NAMALWA (cell line): ENCODE results near the gene PITX3.

Source experiments
- DNase-seq: peaks from one replicate; pipeline ENCODE4 v3.0.0-alpha.2; 2015; ENCODE audit warnings: low spot score

The PITX3 gene

DNA sequence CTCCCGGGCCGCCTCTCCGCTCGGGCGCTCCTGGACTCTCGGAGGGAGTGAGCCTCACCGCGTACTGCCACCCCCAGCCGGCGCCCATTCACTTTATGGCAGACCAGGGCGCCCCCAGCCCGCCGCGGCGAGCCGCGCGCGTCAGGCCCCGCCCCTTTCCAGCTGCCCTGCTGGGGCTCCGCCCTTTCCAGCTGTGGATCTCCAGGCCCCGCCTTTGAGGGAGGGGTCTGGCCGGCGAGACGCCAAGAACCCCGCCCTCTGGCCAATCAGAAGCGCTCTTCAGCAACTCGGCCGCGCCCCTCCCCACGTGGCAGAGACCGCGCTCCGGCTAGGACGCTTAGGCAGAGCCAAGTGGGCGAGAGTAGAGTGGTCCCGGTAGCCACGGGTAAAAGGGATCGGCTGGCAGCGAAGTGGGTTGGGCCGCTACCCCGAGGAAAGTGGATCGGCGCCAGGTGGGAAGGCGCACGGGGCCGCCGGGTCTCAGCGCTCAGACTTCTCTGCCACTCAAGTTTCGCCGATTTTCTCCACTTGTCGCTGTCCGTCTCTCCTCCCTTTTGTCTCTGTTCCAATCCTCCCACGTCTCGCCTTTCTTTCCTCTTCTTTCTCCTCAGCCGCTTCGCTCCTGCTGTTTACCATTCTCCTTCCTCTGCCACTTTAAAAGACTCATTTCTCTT is at the start of gene PITX3:
Gene PITX3 (minus strand): TSS at position 69 of the 674 bp plus-strand sequence. CDS start 9,432 bp downstream, outside the sequence.
- peak; percentile 39 for DNase-seq

DNA sequence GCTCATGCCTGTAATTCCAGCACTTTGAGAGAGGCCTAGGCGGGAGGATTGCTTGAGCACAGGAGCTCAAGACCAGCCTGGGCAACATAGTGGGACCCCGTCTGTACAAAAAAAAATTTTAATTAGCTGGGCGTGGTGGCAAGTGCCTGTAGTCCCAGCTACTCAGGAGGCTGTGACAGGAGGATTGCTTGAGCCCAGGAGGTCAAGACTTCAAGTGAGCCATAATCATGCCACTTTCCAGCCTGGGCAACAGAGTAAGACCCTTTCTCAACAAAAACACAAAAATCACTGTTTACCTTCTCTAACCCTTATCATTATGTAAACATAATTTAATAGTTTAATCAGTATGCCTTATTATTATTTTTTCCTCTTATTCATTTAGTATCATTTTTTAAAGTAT is 48.5 kb upstream of the PITX3 start:
- no peak for DNase-seq

DNA sequence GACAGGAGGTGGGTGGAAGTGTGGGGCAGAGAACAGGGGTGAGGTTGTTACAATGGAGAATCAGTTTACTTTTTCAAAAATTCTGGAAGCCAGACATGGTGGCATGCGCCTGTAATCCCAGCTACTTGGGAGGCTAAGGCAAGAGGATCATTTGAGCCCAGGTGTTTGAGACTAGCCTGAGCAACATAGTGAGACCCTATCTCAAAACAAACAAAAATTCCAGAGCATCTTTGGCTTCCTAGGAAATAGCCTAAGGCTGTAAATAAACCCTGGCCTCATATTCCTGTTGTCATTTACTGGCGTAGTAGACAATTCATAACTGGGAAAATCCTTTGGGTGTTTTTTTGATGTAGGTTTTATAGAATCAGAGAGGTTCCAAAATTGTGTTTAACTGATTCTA is 48.0 kb upstream of the PITX3 start:
- no peak for DNase-seq

DNA sequence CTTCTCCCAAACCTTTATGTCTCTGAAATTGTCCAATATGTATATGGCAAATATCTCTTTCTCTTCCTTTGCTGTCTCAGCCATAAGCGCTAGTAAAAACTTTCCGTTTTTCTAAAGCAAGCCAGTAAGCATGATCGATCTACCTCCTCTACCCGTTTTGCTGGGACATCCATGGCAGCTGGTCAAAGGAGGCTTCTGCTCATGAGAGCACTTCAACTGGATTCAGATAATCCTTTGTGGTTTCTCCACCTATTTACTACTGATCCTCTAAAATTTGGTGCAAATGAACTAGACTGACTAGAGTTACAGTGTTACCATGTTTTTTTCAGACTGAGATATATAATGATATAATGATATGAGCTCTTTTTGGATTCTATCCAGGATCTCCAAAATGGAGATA is 46.7 kb upstream of the PITX3 start:
- no peak for DNase-seq

DNA sequence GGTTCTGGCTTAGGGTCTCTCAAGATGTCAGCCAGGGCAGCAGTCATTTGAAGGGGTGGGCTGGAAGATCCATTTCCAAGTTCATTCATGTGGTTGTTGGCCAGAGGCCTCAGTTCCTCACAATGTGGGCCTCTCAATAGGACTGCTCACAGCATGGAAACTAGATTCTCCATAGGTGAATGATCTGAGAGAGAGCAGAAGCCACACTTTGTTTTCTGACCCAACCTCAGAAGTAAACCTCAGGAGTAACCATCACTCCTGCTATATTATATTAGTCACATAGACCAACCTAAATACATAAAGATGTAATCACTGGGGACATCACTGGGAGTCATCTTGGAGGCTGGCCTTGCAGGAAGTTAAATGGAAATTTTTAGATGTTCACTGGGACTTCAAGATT is 46.2 kb upstream of the PITX3 start:
- DNase-seq = no peak

DNA sequence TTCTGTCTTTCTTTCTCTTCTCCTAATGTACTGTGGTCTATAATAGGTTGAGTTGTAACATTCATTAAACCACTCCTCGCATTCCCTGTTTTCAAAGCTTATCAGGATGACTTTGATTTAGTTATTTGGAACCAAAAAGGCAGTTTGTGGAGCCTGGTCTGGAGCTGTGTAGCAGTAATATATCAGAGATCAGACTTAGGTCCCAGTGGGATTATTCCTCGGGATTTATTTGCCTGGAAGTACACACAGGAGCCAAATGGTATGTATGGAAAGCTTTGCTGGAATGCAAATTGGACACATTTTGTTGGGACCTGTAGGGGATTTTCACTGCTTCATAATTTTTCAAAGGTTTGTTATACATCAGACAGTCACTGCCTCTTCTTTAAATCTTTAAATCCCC is 44.9 kb upstream of the PITX3 start:
- no peak for DNase-seq

DNA sequence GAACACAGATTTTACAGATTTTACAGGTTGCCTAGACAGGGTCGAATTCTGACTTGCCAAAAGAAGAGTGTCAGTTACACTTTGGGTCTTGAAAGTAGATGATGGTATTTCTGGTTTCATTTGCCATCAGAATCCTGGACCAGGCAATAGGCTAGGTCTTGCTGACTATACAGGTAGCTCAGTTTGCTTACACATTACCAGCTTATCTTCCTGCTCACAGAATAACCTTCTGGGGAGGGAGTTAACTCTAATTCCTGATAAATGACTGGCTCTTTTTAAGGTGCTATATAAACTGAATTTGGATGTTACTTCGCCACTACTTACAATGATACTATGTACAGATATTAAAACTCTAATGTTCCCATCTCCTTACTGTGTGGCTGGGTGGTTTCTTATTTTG is 43.8 kb upstream of the PITX3 start:
- no peak for DNase-seq

DNA sequence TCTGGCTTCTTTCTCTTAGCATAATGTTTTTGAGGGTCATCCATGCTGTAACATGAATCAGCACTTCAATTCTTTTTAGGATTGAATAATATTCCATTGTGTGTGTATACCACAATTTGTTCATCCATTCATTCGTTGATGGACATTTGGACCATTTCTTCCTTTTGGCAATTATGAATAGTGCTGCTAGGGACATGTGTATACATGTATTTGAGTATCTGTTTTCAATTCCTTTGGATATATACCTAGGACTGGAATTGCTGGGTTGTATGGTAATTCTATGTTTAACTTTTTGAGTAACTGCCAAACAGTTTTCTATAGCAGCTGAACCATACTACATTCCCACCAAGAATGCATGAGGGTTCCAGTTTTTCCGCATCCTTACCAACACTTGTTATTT is 43.2 kb upstream of the PITX3 start:
- DNase-seq = no peak

DNA sequence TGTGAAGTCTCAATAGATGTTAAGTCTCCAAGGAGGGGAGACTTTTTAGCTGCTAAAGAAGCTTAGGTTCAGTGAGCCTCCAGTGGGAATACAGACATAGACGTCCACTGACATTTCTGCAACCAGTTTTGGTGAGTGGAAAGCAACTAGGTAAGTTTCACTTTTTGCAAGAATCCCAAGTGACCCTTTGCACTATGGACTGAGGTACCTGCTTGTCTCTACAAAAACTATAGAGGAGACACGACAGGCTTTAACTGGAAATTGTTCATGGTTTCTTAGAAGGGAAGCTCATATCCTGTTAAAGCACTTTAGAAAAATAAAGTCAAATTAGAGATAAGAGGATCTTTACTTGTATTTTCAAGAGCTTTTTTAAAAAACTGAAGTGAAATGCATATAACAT is 42.6 kb upstream of the PITX3 start:
- DNase-seq = no peak

DNA sequence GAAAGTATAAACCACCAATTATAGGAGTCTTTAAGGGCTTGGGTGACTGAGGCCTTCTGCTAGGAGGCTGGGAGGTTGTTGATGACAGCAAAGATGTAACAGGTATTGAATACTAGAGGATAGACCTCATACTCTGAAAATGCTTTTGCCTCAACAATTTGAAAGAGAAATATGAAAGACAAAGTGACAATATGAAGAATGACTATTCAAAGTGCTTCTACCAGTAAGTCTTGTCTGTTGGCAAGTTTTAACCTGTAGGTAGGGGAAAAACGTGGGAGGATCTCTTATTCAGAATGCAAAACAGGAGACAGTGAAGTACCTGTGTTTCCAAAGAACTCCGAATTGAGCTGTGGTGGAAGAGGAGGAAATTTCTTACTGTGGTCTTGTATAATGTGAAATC is 42.2 kb upstream of the PITX3 start:
- no peak for DNase-seq

DNA sequence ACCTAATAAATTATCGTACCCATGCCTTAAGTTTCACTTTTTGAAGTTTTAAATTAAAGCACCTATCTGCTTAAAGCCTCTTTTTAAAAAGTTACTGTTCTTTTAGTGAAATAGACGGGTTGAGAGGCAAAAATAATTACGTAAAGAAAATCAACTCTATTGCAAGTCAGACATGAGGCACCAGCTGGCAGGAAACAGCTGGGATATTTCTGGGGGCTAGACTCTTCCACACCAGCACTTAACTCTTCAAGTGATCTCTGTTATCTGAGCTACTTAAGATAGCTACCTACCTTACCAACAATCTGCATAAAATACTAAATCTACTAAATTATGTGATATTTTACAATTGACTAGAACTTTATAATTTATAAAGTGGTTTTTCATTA is 39.8 kb upstream of the PITX3 start:
- DNase-seq = peak; percentile 15

DNA sequence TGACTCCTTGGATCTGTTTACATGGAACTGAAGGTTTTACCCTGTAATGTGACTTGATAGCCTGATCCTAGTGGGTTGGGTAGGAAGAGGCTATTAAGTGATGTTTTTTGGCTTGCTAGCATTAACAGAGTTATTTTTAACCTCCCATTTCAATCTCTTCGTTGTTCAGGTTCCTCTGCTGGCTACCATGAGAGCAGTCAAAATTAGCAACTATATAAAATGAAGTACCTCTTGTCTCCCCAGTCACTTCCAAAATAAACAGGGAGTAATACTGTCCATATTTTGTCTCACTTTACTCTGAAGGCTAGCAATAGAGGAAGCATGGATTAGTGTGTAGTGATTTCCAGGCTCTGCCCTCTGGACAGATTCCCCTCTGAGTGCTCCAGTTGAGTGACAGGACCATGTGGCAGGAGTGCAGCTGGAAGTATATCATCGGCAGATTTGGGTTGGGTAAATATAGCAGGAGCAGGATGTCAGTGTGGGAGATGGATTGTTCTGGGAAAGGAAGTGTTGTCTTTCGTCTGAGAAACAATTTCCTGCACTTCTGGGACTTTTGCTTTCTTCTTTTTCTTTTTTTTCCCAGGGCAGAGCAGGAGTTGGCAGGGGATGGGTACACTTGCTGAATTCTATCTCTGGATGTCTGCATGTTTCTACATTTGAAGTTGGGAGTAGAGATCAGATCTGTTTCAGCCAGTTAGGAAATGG is 39.2 kb upstream of the PITX3 start:
- no peak for DNase-seq

DNA sequence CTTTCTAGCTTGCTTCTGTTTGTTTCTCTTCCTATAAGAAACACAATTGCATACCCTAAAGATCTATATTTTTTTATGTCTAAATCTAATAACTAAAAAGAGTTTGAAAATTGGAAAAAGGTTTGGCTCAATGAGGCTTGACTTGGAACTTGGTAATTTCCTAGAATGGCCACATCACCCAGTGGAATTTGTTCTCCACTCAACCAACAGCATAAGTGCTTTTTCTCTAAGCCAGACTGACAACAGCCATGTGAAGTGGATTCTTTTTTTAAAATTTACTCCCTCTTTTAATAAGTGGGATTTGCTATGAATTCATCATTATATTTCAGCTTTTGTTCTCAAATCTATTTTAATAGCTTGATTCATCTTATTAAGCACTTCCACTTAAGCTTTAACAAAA is 37.8 kb upstream of the PITX3 start:
- DNase-seq = no peak

DNA sequence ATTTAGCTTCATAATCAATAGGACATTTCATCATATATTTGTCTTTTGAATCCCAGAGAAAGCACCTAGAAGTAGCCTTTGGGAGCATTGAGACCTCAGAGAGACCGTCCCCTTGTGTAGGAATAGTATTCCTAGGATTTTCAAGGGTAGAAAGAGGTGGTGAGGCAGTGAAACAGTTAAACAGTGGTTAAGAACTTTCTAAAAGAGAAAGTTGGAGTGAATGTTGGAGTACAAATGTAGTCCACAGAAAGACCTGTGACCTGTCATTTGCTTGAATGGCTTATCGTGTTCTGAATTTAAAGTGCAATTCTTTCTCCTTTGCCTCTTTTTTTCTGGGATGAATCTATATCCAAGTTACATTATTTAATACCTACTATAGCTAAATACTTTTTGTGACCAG is 34.0 kb upstream of the PITX3 start:
- DNase-seq = no peak

DNA sequence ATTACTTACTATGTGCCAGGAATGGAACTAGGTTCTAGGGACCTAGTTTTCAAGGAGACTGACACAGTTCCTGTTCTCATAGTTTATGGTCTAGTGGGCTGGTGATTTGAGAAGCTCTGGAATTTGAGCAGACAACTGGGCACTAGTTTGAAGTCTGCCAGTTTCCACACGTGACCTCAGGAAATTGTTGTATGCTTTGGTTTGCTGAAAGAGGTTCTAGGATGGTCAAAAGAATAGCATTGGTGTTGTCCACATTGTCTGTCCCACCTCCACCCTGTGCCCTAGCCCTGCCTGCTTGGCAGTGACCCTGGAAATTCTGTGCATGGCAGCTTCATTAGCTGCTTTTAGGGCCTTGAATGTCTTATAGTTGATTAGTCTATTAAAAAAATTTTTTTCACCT is 32.8 kb upstream of the PITX3 start:
- DNase-seq = no peak

DNA sequence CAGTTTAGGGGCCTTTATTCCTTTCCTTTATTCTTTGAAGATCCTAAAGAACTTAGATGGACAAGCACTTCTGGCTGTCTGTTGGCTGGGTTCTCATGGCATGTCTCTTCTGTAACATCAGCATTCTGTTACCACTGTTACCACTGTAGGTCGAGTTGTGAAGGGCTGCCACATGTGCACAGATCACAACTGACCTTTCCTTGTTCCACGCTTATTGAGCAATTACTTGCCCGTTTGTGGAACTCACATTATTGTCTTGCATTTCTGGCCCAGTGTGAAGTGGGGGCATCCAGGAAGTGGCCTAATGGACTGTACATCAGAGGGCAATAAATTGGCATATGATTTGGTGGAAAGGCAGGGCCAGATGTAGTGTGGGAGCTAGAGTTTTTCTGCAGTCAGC is 27.7 kb upstream of the PITX3 start:
- DNase-seq = no peak

DNA sequence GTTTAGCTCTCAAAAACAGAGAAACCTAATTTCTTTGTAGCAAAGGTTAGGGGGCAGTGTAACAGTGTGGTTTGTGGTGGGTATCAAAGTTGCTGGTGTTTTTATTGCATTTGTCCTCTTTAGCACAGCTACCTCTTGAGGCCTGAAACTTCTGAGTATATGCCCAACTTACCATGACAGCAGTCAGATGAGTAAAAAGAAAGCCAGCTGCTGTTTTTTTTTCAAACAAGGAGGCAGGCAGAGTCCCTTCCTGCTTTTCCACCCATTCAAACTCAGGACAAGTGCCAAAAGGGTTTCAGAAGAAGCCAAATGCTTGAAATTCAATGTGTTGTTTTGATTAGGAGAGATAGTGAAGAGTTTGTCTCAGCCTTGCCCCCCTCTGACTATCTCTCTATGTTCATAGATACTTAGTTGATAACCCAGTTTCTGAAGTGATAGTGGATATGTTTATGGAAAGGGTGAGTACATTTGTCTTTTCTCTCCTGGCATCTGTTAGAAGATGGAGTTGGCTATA is 27.1 kb upstream of the PITX3 start:
- no peak for DNase-seq

DNA sequence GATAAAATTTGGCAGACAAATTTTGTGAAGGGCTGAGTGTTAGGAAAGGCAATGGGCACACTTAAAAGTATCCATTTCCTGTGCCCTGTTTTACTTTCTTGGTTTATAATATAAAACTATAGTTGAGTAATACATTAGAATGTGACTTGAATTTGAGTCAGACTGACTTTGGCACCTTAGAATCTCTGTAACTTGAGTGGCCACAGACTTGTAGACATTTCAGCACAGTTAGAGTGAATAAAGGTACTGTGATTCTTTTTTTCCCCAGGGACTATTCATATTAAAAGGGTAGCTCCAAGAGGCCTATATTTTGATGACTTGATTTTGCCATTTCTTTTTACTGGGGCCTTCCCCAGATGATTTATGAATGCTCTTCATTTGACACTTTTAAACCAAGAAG is 26.4 kb upstream of the PITX3 start:
- DNase-seq = no peak

DNA sequence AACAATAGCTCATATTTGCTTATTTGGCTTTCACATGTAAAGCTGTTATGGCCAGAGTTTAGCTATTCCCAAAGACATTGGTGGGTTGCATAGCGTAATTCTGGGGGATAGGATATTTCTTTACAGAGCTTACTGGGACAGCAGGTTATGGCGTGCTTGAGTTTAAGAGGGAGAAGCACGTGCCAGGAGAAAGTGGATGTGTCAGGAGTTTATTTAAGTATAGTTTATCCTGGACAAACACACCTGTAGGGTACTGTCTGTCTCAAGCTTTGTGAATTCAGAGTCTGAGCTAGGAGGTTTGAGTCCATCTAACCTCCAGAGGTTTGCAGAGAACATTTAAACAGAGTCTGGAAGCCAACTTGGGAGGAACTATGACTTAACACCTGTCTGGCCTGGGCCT is 25.4 kb upstream of the PITX3 start:
- no peak for DNase-seq

DNA sequence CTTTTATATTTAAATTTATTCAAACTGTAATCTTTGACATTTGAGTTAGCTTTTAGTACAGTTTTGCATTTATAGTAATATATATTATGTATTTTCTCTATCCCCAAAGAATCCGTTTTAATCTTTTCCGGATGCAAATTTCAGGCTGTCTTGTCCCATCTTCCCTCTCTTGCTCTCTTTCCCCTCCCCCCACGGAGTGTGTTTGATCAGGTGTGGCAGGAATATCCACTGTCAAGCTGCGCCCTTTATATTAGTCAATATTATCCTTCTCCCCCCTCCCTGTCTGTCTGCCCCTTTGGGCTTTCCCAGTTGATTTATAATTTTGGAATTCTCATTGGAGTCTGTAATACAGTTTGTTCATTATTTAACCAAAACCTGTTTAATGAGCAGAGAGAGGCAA is 23.1 kb upstream of the PITX3 start:
- DNase-seq = no peak

DNA sequence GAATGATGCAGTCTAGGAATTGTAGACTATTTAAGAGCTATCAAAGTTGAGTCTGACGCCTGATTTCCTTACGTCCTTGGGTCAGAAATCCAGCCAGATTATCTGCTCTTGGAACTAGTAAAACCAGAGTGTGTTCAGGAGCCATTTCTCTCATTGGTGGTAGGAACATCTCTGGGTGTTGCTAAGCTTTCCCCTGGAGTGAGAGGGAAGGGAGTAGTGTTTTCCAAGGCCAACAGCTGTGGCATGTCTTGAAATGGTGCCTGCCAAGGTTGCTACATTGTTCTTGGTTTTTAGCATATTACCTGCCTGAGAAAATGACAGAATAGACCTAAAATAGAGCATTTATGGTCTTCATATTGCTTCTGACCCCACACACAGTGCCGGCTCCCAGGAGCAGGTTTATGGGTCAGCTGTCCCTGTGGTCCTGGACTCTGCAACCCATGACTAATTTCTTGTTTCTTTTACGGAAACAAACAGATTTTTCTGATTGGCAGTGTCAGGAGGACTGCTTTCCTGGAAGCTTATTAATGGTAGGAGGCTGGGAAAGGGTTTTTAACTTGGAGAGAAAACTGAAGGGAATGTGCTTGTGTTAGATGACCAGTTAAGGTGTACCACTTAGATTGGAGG is 21.5 kb upstream of the PITX3 start:
- no peak for DNase-seq

DNA sequence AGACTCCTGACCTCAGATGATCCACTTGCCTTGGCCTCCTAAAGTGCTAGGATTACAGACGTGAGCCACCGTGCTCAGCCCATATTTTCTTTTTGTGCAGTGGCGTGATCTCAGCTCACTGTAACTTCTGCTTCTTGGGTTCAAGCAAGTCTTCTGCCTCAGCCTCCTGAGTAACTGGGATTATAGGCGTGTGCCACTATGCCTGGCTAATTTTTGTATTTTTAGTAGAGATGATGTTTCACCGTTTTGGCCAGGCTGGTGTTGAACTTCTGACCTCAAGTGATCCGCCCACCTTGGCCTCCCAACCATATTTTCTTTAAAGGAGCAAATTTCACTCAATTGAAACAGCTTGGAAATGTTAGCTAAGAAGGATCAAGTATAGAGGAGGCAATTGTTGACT is 20.5 kb upstream of the PITX3 start:
- DNase-seq = no peak

DNA sequence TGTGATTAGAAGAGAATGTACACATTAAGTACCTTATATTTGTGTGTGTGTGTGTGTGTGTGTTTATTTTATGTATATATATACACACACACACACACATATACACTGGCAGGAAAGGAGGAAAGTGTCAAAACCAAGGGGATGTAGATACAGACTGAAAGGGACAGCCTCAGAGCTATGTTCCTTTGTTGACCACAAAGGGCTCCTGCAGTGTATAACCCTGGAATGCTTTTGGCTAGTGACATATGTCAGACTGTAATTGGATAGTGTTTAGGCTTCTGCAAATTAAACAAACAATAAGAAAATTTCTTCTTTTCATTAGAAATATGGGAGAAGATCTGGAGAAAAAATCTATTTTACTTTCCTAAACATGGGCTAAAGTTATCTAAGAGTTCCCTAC is 19.9 kb upstream of the PITX3 start:
- DNase-seq = no peak

DNA sequence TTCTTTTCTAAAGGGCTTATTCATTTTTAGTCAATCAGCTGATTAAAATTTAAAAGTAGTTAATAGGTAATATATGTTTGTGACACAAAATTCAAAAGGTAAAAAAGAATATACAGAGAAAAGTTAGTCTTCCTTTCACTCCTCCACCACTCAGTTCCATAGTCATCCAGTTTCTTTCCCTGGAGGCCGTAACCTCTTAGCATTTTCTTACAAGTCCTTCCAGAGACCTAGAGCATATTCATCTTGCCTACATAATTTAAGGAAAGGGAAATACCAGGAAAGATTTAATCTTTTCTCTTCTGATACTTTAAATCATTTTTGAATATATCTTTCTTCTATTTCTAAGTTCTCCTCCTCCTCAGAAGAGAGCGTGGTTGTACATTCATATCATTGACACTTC is 14.1 kb upstream of the PITX3 start:
- no peak for DNase-seq
